Measurements from ENCODE around the gene SLC25A21. TPM values are rescaled to one million over a fixed set of nuclear protein-coding genes. Genes with fewer than 3 reads are reported as not detected.
"Not testable (repeated sequence)": the region's sequence is repeated elsewhere in the genome, so short reads cannot be mapped to it uniquely, and the experiment has no call there.

The SLC25A21 gene
- total and polyA plus RNA-seq, 2 experiments from 2014 or later: 10.6 to 12.1 TPM

- Mint-ChIP-seq H3K4me1 (peaks cover 3% of the 10 kb centered on the region; the same call in 2 of the 3 replicates), H3K27me3 (ENCODE audit: insufficient read depth, low read depth, poor library complexity) (no peaks in the 10 kb centered on the region), H3K36me3 (ENCODE audit: low read depth) (no peaks in the 10 kb centered on the region), H3K4me3 (no peak overlapping the region), H3K27ac (no peak overlapping the region), H3K9me3 (no peaks in the 10 kb centered on the region)
- Histone ChIP-seq H3F3A (replicated peaks; ENCODE audit: low read depth) (no peaks in the 10 kb centered on the region), H3K27ac (ENCODE audit: low read depth) (no peak overlapping the region), H2AFZ (no peak overlapping the region), H3K79me2 (replicated peaks; ENCODE audit: insufficient read depth) (no peaks in the 10 kb centered on the region), H3K4me2 (no peak overlapping the region), H3K4me3 (no peak overlapping the region), H3K9me2 (ENCODE audit: insufficient read depth) (no peaks in the 10 kb centered on the region), H4K20me1 (replicated peaks; ENCODE audit: insufficient read depth) (no peaks in the 10 kb centered on the region), H3K36me3 (ENCODE audit: insufficient read depth) (no peaks in the 10 kb centered on the region), H3K27me3 (ENCODE audit: insufficient read depth) (no peaks in the 10 kb centered on the region), H3K4me1 (ENCODE audit: insufficient read depth) (no peaks in the 10 kb centered on the region)
- no peak for DNase-seq (ENCODE audit: low spot score)
- TF ChIP-seq ETS1 (IDR thresholded peaks at IDR 0.05) (no peak), ZNF462 (CRISPR knock-in tag; IDR thresholded peaks at IDR 0.05) (no peak), EZH2 (IDR thresholded peaks at IDR 0.05; ENCODE audit: low read depth, unreplicated experiment) (no peak), ZNF114 (CRISPR knock-in tag; IDR thresholded peaks at IDR 0.05) (no peak)
- ATAC-seq: no peak
Observed at GRCh38 chr14:37147310-37147880, 25.0 kb downstream of the SLC25A21 start.

- DNase-seq (ENCODE audit: low spot score); H3K36me3 ChIP-seq (ENCODE audit: insufficient read depth); H3K27me3 Mint-ChIP-seq (ENCODE audit: insufficient read depth, low read depth, poor library complexity): not testable (repeated sequence)
Observed at GRCh38 chr14:37146438-37146837, 26.0 kb downstream of the SLC25A21 start.

More at GRCh38 chr14:37146438-37146837, 26.0 kb downstream of the SLC25A21 start:
- not testable (repeated sequence) for H3K27ac Mint-ChIP-seq; H3K4me2 ChIP-seq; H3K4me3 Mint-ChIP-seq; H3K4me3 ChIP-seq; H3K79me2 ChIP-seq (replicated peaks; ENCODE audit: insufficient read depth); H3K36me3 Mint-ChIP-seq (ENCODE audit: low read depth); ATAC-seq; H2AFZ ChIP-seq; H3F3A ChIP-seq (replicated peaks; ENCODE audit: low read depth); H3K4me1 Mint-ChIP-seq; H3K27ac ChIP-seq (ENCODE audit: low read depth); H3K4me1 ChIP-seq (ENCODE audit: insufficient read depth); H4K20me1 ChIP-seq (replicated peaks; ENCODE audit: insufficient read depth); H3K9me3 Mint-ChIP-seq; H3K27me3 ChIP-seq (ENCODE audit: insufficient read depth); H3K9me2 ChIP-seq (ENCODE audit: insufficient read depth)

Data from GM23338 (cell line).